HepG2 (cell line): ENCODE measurements around the gene MALT1. TPM values are rescaled to one million over a fixed set of nuclear protein-coding genes. Genes with fewer than 3 reads are reported as not detected.

ENCODE experiments used
- ATAC-seq: fragments of 200-7000 bp; cut with Tn5 transposase; 3 replicates; pipeline ENCODE4 v1.9.1; 2020; ENCODE audit warnings: mild to moderate bottlenecking, moderate library complexity
- BruUV-seq: library from RNA; stranded (reverse); fragments of 400-500 nt; replicated peaks from 2 replicates; lab custom pipeline; 2021; lab: Mats Ljungman, UMichigan
- CTCF ChIA-PET: fragments of 300-600 bp; formaldehyde crosslinking; extraction: SDS; loops from one replicate; lab custom pipeline; 2021; ENCODE audit warnings: low total read pairs, inconsistent platforms, low intra/inter-chr PET ratio; lab: Yijun Ruan, JAX
- POLR2A ChIA-PET: fragments of 350-600 bp; sonication (Branson Sonifier 250); formaldehyde crosslinking; loops from one replicate; lab custom pipeline; 2020; ENCODE audit warnings: antibody characterized with exemption, inconsistent platforms; lab: Yijun Ruan, JAX
- DNase-seq: peaks from one replicate; pipeline ENCODE4 v3.0.0-alpha.2; 2015; ENCODE audit warnings: low spot score
- FAIRE-seq: peaks from 3 replicates; lab custom pipeline; 2011; peaks lifted over from hg19 to GRCh38; lab: Jason Lieb, UNC
- H2AFZ ChIP-seq: one replicate; pipeline ENCODE4 v1.6.1; 2011; ENCODE audit warnings: low read length, inconsistent platforms
- H3K27ac ChIP-seq: fragments of 300-600 bp; 3 replicates; pipeline ENCODE4 v1.8.0; 2011; ENCODE audit warnings: mixed run types, mild to moderate bottlenecking, mixed read lengths, low read length, inconsistent platforms; ENCODE audit not compliant: insufficient read depth; ENCODE audit errors: extremely low read length
- H3K27me3 ChIP-seq, 2 experiments: fragments of 200-600 bp in 1 of 2; 2 replicates in 1 of 2; 3 replicates in 1 of 2; pipeline versions ENCODE4 v1.6.0 to v1.8.0; 2011; ENCODE audit warnings: low read length in 2 of 2, mild to moderate bottlenecking in 2 of 2, moderate library complexity in 2 of 2, inconsistent platforms in 1 of 2; ENCODE audit not compliant: insufficient read depth in 2 of 2, control insufficient read depth in 1 of 2
- H3K36me3 ChIP-seq, 2 experiments: fragments of 200-600 bp in 1 of 2; replicated peaks in 1 of 2; 2 replicates in 1 of 2; 3 replicates in 1 of 2; pipeline versions ENCODE4 v1.5.1 to v1.8.0; 2011; ENCODE audit warnings: low read length in 2 of 2, inconsistent platforms in 1 of 2; ENCODE audit not compliant: insufficient read depth in 2 of 2, control insufficient read depth in 1 of 2
- H3K4me1 ChIP-seq: 2 replicates; pipeline ENCODE4 v1.5.1; 2012; ENCODE audit warnings: low read length, inconsistent platforms; ENCODE audit not compliant: insufficient read depth
- H3K4me2 ChIP-seq: 2 replicates; pipeline ENCODE4 v1.6.0; 2011; ENCODE audit warnings: low read depth, low read length, inconsistent platforms
- H3K4me3 ChIP-seq, 3 experiments: fragments of 200-600 bp in 1 of 3; sonication (generic), shearing (Covaris generic) in 1 of 3; replicated peaks in 1 of 3; 2 replicates each; pipeline ENCODE4 v1.5.1; 2011 to 2016; ENCODE audit warnings: low read length in 3 of 3, inconsistent platforms in 2 of 3, low read depth in 2 of 3, mild to moderate bottlenecking in 2 of 3, control low read depth in 1 of 3, mixed read lengths in 1 of 3; ENCODE audit not compliant: insufficient read depth in 1 of 3
- H3K79me2 ChIP-seq: one replicate; pipeline ENCODE4 v1.6.1; 2011; ENCODE audit warnings: low read length, inconsistent platforms; ENCODE audit not compliant: insufficient read depth
- H3K9ac ChIP-seq: 2 replicates; pipeline ENCODE4 v1.6.0; 2011; ENCODE audit warnings: mild to moderate bottlenecking, low read depth, low read length, inconsistent platforms; ENCODE audit not compliant: insufficient read depth
- H3K9me3 ChIP-seq: 2 replicates; pipeline ENCODE4 v1.5.1; 2012; ENCODE audit warnings: mild to moderate bottlenecking, low read length
- H4K20me1 ChIP-seq: 2 replicates; pipeline ENCODE4 v1.6.0; 2011; ENCODE audit warnings: inconsistent platforms, mild to moderate bottlenecking, low read length, moderate library complexity; ENCODE audit not compliant: insufficient read depth
- CREB1 ChIP-seq, 2 experiments: fragments of 450-650 bp in 1 of 2; IDR thresholded peaks; 2 replicates each; pipeline ENCODE4 v1.6.1; 2016 to 2017; ENCODE audit warnings: control low read depth in 1 of 2, mild to moderate bottlenecking in 1 of 2, missing compliant biosample characterization in 1 of 2, missing genetic modification characterization in 1 of 2
- FOXC1 ChIP-seq: sonication (generic); formaldehyde crosslinking; IDR thresholded peaks from 2 replicates; pipeline ENCODE4 v1.8.0; 2022; ENCODE audit warnings: mild to moderate bottlenecking, missing genetic modification reagents, borderline replicate concordance
- GATAD1 ChIP-seq: IDR thresholded peaks from 2 replicates; pipeline ENCODE4 v1.6.1; 2016; ENCODE audit warnings: missing genetic modification reagents, missing compliant biosample characterization
- GTF2F1 ChIP-seq: fragments of 150-350 bp; IDR thresholded peaks from 2 replicates; pipeline ENCODE4 v1.6.1; 2014; ENCODE audit warnings: low read length
- GTF3A ChIP-seq: sonication (generic); formaldehyde crosslinking; conservative IDR thresholded peaks from 2 replicates; pipeline ENCODE4 v1.4.0; 2020; ENCODE audit warnings: mild to moderate bottlenecking, missing genetic modification reagents
- KDM3A ChIP-seq: IDR thresholded peaks from 2 replicates; pipeline ENCODE4 v1.6.1; 2018; ENCODE audit warnings: low read depth, missing compliant biosample characterization
- NAIF1 ChIP-seq: sonication (generic); formaldehyde crosslinking; IDR thresholded peaks from 2 replicates; pipeline ENCODE4 v1.5.0; 2020; ENCODE audit warnings: mild to moderate bottlenecking, missing genetic modification reagents, borderline replicate concordance
- PHF21A ChIP-seq: sonication (generic); formaldehyde crosslinking; IDR thresholded peaks from 2 replicates; pipeline ENCODE4 v1.5.0; 2020; ENCODE audit warnings: mild to moderate bottlenecking, missing genetic modification reagents
- PHF8 ChIP-seq: sonication (generic); formaldehyde crosslinking; IDR thresholded peaks from 2 replicates; pipeline ENCODE4 v1.5.0; 2020; ENCODE audit warnings: missing genetic modification reagents
- PITX1 ChIP-seq: sonication (generic); formaldehyde crosslinking; IDR thresholded peaks from 2 replicates; pipeline ENCODE4 v1.5.1; 2020; ENCODE audit warnings: mild to moderate bottlenecking, missing genetic modification reagents
- TRIM24 ChIP-seq: sonication (generic); formaldehyde crosslinking; IDR thresholded peaks from 2 replicates; pipeline ENCODE4 v1.8.0; 2022; ENCODE audit warnings: mild to moderate bottlenecking, missing genetic modification reagents
- ZNF101 ChIP-seq: sonication (generic); formaldehyde crosslinking; IDR thresholded peaks from 2 replicates; pipeline ENCODE4 v1.4.0; 2020; ENCODE audit warnings: mild to moderate bottlenecking, low read depth, missing genetic modification reagents, borderline replicate concordance
- ZNF124 ChIP-seq: sonication (generic); formaldehyde crosslinking; IDR thresholded peaks from 2 replicates; pipeline ENCODE4 v1.4.0; 2020; ENCODE audit warnings: missing genetic modification reagents
- ZNF468 ChIP-seq: sonication (generic); formaldehyde crosslinking; IDR thresholded peaks from 2 replicates; pipeline ENCODE4 v1.8.0; 2022; ENCODE audit warnings: mild to moderate bottlenecking, moderate library complexity, missing genetic modification reagents
- ZNF549 ChIP-seq: sonication (generic); formaldehyde crosslinking; IDR thresholded peaks from 2 replicates; pipeline ENCODE4 v1.5.0; 2020; ENCODE audit warnings: missing genetic modification reagents
- ZSCAN29 ChIP-seq: sonication (generic); formaldehyde crosslinking; conservative IDR thresholded peaks from 2 replicates; pipeline ENCODE4 v1.4.0; 2020; ENCODE audit warnings: mild to moderate bottlenecking, missing genetic modification reagents
- WGBS: methylation state at CpG from one replicate; pipeline ENCODE4 v1.1.6; 2017; ENCODE audit warnings: low lambda C conversion rate; 5-methylcytosine and 5-hydroxymethylcytosine counted together
- in situ Hi-C: cut with HindIII; loops from 2 replicates; pipeline ENCODE4 v1.10.0; 2017; ENCODE audit warnings: low pct_unique_long_range_greater_than_20kb; ENCODE audit not compliant: extremely low pct_ligation_motif_present
- intact Hi-C: fragments of 100-400 bp; cut with micrococcal nuclease; formaldehyde crosslinking; loops from one replicate; pipeline ENCODE4 v1.10.0; 2022; ENCODE audit not compliant: unreplicated experiment
- polyA plus RNA-seq, 8 experiments: library from polyadenylated mRNA; depleted of rRNA in 3 of 8; stranded (reverse) in 7 of 8; unstranded in 1 of 8; fragments of >200 nt; fragmentation: Illumina TruSeq in 4 of 8; extraction: Trizol in 4 of 8; gene quantifications; 2 replicates each; pipeline versions ENCODE4 v1.2.1 to v1.2.3, GENCODE V29; 2011 to 2016; ENCODE audit warnings: low read depth in 4 of 8, missing spikeins in 1 of 8, mixed read lengths in 1 of 8; ENCODE audit not compliant: insufficient read depth in 1 of 8
- total RNA-seq, 5 experiments: library from RNA; depleted of rRNA; stranded (reverse); fragments of >200 nt; fragmentation: Illumina TruSeq; extraction: Trizol; gene quantifications; 2 replicates each; pipeline ENCODE4 v1.2.3, GENCODE V29; 2016; ENCODE audit warnings: low read depth in 1 of 5
- TF ChIP-seq, protein P1 (sequence below): sonication (generic); formaldehyde crosslinking; IDR thresholded peaks from 2 replicates; pipeline ENCODE4 v1.4.0; 2020; ENCODE audit warnings: missing genetic modification reagents

The MALT1 gene
- total and polyA plus RNA-seq, 2 of the 13 experiments (the other 11 are each of a cell fraction or from before 2014, with no cell fraction given) = 43.9 to 89.0 TPM

DNA sequence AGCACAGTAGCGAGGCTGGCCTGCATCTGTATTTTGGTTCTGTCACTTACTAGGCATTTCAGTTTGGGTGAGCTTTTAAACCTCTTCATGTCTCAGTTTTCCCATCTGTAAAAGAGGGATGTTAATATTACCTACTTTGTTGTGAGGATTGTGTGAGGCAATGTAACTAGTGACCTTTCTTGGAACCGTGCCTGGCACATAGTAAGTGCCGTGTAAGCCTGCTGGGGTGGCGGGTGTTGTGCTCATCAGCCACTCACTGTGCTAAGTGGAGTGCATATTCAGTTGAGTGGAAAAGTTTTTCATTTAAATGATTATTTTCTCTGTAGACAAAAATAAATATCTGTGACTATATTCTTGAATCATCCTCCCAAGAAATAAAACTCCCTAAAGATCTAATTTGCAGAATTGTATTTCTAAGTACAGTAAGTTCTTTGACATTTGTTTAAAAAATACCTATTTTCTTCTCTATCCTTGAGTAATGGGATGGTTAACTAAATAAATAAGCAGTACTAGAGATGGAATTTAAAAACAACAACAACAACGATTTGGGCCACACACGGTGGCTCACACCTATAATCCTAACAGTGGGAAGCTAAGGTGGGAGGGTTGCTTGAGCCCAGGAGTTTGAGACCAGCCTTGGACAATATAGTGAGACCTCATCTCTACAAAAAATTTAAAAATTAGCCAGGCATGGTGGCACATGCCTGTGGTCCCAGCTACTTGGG lies 56.7 kb downstream of the MALT1 start (continued):
- no peak for TF ChIP-seq NAIF1 (CRISPR knock-in tag)
- TF ChIP-seq CREB1 (IDR thresholded peaks at IDR 0.05) = no peak
- TF ChIP-seq CREB1 (CRISPR knock-in tag; IDR thresholded peaks at IDR 0.05) = no peak
- no peak for TF ChIP-seq FOXC1 (CRISPR knock-in tag)
- TF ChIP-seq GTF3A (CRISPR knock-in tag) = no peak
- TF ChIP-seq GTF2F1 = no peak
- TF ChIP-seq, protein P1, sequence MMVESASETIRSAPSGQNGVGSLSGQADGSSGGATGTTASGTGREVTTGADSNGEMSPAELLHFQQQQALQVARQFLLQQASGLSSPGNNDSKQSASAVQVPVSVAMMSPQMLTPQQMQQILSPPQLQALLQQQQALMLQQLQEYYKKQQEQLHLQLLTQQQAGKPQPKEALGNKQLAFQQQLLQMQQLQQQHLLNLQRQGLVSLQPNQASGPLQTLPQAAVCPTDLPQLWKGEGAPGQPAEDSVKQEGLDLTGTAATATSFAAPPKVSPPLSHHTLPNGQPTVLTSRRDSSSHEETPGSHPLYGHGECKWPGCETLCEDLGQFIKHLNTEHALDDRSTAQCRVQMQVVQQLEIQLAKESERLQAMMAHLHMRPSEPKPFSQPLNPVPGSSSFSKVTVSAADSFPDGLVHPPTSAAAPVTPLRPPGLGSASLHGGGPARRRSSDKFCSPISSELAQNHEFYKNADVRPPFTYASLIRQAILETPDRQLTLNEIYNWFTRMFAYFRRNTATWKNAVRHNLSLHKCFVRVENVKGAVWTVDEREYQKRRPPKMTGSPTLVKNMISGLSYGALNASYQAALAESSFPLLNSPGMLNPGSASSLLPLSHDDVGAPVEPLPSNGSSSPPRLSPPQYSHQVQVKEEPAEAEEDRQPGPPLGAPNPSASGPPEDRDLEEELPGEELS (CRISPR knock-in tag) = no peak

DNA sequence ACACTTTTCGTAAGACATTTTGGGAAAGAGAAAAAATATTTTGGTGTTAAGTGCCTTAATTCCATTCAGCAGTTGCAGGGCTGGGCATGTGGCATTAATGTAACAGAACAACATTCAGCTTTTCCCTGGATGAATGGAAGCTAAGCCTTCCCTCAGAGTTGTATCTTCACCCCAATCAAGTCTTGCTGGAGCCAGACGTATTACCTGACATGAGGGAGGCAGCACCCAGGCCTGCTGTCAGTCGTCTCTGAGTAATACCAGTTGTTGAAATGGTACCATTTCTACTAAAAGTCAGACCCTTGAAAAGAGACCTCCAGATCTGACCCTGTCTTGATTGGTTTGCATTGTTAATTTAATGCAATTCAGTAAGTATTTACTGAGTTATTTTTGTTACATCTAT lies 57.5 kb downstream of the MALT1 start:
- H3K9ac ChIP-seq = no peak overlapping the region
- H3K4me3 ChIP-seq = no peak overlapping the region
- no peaks in the 10 kb centered on the region for H3K79me2 ChIP-seq
- BruUV-seq = no TSS peak
- no peaks in the 10 kb centered on the region for H3K27me3 ChIP-seq
- 99% methylated on average over 3 of the region's 3 CpGs for WGBS
- POLR2A ChIA-PET = no interaction called here
- intact Hi-C loops = no loop called here
- no peak for FAIRE-seq
- H3K4me2 ChIP-seq = no peak overlapping the region
- H3K4me1 ChIP-seq = no peaks in the 10 kb centered on the region
- TF ChIP-seq ZNF124 (CRISPR knock-in tag) = no peak
- TF ChIP-seq ZNF468 = no peak
- TF ChIP-seq PHF8 = no peak
- TF ChIP-seq TRIM24 = no peak
- TF ChIP-seq PITX1 (CRISPR knock-in tag) = no peak
- no peak for TF ChIP-seq KDM3A (CRISPR knock-in tag)
- no peak for TF ChIP-seq PHF21A (CRISPR knock-in tag)
- no peak for TF ChIP-seq ZNF549 (CRISPR knock-in tag)
- TF ChIP-seq ZSCAN29 (CRISPR knock-in tag) = no peak
- no peak for TF ChIP-seq GATAD1
- no peak for TF ChIP-seq ZNF101 (CRISPR knock-in tag)
- DNase-seq = no peak
- no peak for ATAC-seq
- no peaks in the 10 kb centered on the region; the same call in 1 of the 2 replicates for H4K20me1 ChIP-seq
- no peak overlapping the region for H2AFZ ChIP-seq
- CTCF ChIA-PET = no interaction called here
- in situ Hi-C loops = no loop called here
- peaks cover 8 to 50% of the 10 kb centered on the region in 2 experiments for H3K36me3 ChIP-seq
- H3K9me3 ChIP-seq = no peaks in the 10 kb centered on the region
- no peak overlapping the region for H3K27ac ChIP-seq
